ENCODE measurements around the gene TLDC2. TPM values are rescaled to one million over a fixed set of nuclear protein-coding genes. Genes with fewer than 3 reads are reported as not detected.

Gene TLDC2
- total and polyA plus RNA-seq, 2 of the 8 experiments (the other 6 are each of a cell fraction or from before 2014, with no cell fraction given): 0.29 to 0.34 TPM

DNA sequence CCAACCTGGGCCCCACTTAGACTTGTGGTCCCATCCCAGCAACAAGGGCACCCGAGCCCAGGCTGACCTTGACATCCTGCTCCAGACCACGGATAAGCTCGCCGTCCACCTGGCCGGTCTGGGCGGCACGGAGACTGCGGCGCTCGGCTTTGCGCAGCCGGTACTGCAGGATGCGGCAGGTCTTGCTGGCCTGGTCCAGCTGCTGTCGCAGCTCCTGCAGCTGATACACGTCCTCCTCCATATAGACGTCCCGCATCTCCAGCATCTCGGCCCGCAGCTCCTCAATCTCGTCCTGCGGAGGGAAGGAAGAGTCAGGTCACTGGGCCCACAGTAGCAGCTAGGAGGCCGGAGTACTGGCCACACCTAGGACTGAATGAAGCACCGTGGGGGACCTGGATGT, 36.8 kb upstream of the TLDC2 start:
- H2BK120ac ChIP-seq (replicated peaks; ENCODE audit: low read depth, low read length): no peak overlapping the region
- no peak for FAIRE-seq
- H3K27me3 ChIP-seq (replicated peaks in 1 of 4; ENCODE audit: control insufficient read depth in 3 of 4, extremely low read depth in 1 of 4, insufficient read depth in 3 of 4, low read length in 3 of 4): no peaks in the 10 kb centered on the region
- no peak overlapping the region for H3K9ac ChIP-seq (replicated peaks in 1 of 4; ENCODE audit: extremely low read depth in 1 of 4, low read depth in 3 of 4, low read length in 3 of 4)
- no peak overlapping the region for H2BK5ac ChIP-seq (ENCODE audit: low read depth, low read length)
- POLR2A ChIA-PET (ENCODE audit: partially characterized antibody): interaction anchor here (0.6 to 5.9 kb wide), 7 partner anchors 11 to 429 kb away, joined by 3 to 42 read pairs (median 3); a partner anchor contains a TSS
- H3K4me3 ChIP-seq (ENCODE audit: extremely low read depth in 1 of 4, insufficient read depth in 2 of 4, low read depth in 3 of 4, low read length in 4 of 4): no peak overlapping the region
- no peak overlapping the region for H3K4me2 ChIP-seq (ENCODE audit: insufficient read depth in 1 of 2, low read depth in 2 of 2, low read length in 2 of 2)
- H2BK12ac ChIP-seq (ENCODE audit: low read depth, low read length): no peak overlapping the region
- CTCF ChIA-PET (ENCODE audit: partially characterized antibody): interaction anchor here (1.1 to 5.3 kb wide), 7 partner anchors 8 to 49 kb away, joined by 3 to 45 read pairs (median 9); a partner anchor contains a TSS
- no peak overlapping the region for H3K23ac ChIP-seq (ENCODE audit: insufficient read length)
- H3K79me2 ChIP-seq (ENCODE audit: control insufficient read depth in 1 of 2, insufficient read depth in 2 of 2, low read length in 2 of 2): no peaks in the 10 kb centered on the region
- DNase-seq (ENCODE audit: low read depth in 1 of 2, low spot score in 2 of 2): no peak
- 94% methylated on average over 23 of the region's 23 CpGs; no CpG with 5 or more reads in 1 of the 2 experiments for WGBS, 2 experiments (ENCODE audit: extremely low coverage in 1 of 2, insufficient coverage in 1 of 2, insufficient read length in 1 of 2, insufficient replicate concordance in 2 of 2, low coverage in 1 of 2, low lambda C conversion rate in 2 of 2, missing lambda C conversion rate in 1 of 2)
- H2AK5ac ChIP-seq (ENCODE audit: low read depth, low read length): no peak overlapping the region
- H3K56ac ChIP-seq (replicated peaks; ENCODE audit: insufficient read length, low read depth, low read length): no peak overlapping the region
- peaks cover 0 to 2% (median 0%) of the 10 kb centered on the region in 4 experiments; a peak in 1 of 8 replicates for H3K36me3 ChIP-seq (ENCODE audit: control insufficient read depth in 2 of 4, insufficient read depth in 4 of 4, low read length in 3 of 4)
- H3K23me2 ChIP-seq (ENCODE audit: low read depth, low read length): no peaks in the 10 kb centered on the region; the same call in 1 of the 2 replicates
- H4K5ac ChIP-seq (ENCODE audit: insufficient read length, low read depth, low read length): no peak overlapping the region
- no peak overlapping the region for H3K14ac ChIP-seq (ENCODE audit: insufficient read length)
- H4K20me1 ChIP-seq (replicated peaks in 1 of 2; ENCODE audit: control insufficient read depth in 1 of 2, insufficient read depth in 2 of 2, low read length in 2 of 2): no peaks in the 10 kb centered on the region
- H3K79me1 ChIP-seq (ENCODE audit: low read depth, low read length): 0 out of 2 replicates have a peak, but pooled peaks cover 2% of the 10 kb centered on the region
- no peak overlapping the region for H2AFZ ChIP-seq (ENCODE audit: low read length)
- H3K9me3 ChIP-seq (ENCODE audit: insufficient read depth in 2 of 2, low read depth in 1 of 2, low read length in 1 of 2): no peaks in the 10 kb centered on the region
- no peak overlapping the region for H3K27ac ChIP-seq (ENCODE audit: low read depth, low read length)
- no peak overlapping the region for H4K91ac ChIP-seq (replicated peaks; ENCODE audit: insufficient read length, low read length)
- no peak overlapping the region for H2BK15ac ChIP-seq (ENCODE audit: low read length)
- H3K4me1 ChIP-seq (replicated peaks in 1 of 4; ENCODE audit: control insufficient read depth in 3 of 4, insufficient read depth in 4 of 4, low read length in 3 of 4): peaks cover 3 to 17% (median 8%) of the 10 kb centered on the region in 4 experiments; a peak in 5 of 7 replicates
- no peak overlapping the region for H4K8ac ChIP-seq (ENCODE audit: extremely low read depth, insufficient read depth, low read length)
- H2BK20ac ChIP-seq (ENCODE audit: low read length): no peak overlapping the region
- TF ChIP-seq CHD2 (IDR thresholded peaks at IDR 0.05; ENCODE audit: low read length) (no peak), GABPA (IDR thresholded peaks at IDR 0.05; ENCODE audit: borderline replicate concordance, insufficient read depth, low read length) (no peak), RBBP5 (IDR thresholded peaks at IDR 0.05; ENCODE audit: borderline replicate concordance, low read depth, low read length) (no peak), GTF2F1 (IDR thresholded peaks at IDR 0.05; ENCODE audit: borderline replicate concordance, low read depth, low read length) (no peak), SIX5 (IDR thresholded peaks at IDR 0.05; ENCODE audit: low read depth, low read length) (no peak), BCL11A (IDR thresholded peaks at IDR 0.05; ENCODE audit: low read depth in 2 of 2, low read length in 2 of 2) (no peak), SP1 (IDR thresholded peaks at IDR 0.05; ENCODE audit: low read depth, low read length) (no peak), CEBPB (IDR thresholded peaks at IDR 0.05; ENCODE audit: low read depth, low read length) (no peak), EZH2 (IDR thresholded peaks at IDR 0.05; ENCODE audit: low read depth, low read length, severe bottlenecking) (no peak)
- H3K4ac ChIP-seq (replicated peaks; ENCODE audit: insufficient read length, low read depth, low read length): no peak overlapping the region
- no peak overlapping the region for H3K18ac ChIP-seq (ENCODE audit: extremely low read depth, low read length)

Measured in H1 (cell line).